Stomach (tissue), 9 donors: ENCODE measurements around the gene CDC42SE1. TPM values are rescaled to one million over a fixed set of nuclear protein-coding genes. Genes with fewer than 3 reads are reported as not detected.

Experiments used
- DNase-seq, 2 donors: peaks; one replicate each; pipeline versions ENCODE4 v3.0.0 to v3.0.0-alpha.2; 2013 to 2019
- H3K27ac ChIP-seq, 5 donors: fragments of 200-600 bp in 4 of 5; sonication (generic) in 4 of 5; one replicate each; pipeline ENCODE4 v1.5.1; 2013 to 2019; ENCODE audit warnings: mild to moderate bottlenecking in 1 of 5, moderate library complexity in 1 of 5
- H3K27me3 ChIP-seq, 3 donors: fragments of 200-600 bp; sonication (generic); one replicate each; pipeline ENCODE4 v1.5.1; 2017 to 2019; ENCODE audit warnings: mixed run types in 1 of 3
- H3K36me3 ChIP-seq, 4 donors: fragments of 200-600 bp; sonication (generic); 1 replicate in 3 of 4; 2 replicates in 1 of 4; pipeline ENCODE4 v1.5.1; 2016 to 2019
- H3K4me1 ChIP-seq, 4 donors: fragments of 200-600 bp; sonication (generic); one replicate each; pipeline ENCODE4 v1.5.1; 2016 to 2019
- H3K4me3 ChIP-seq, 4 donors: fragments of 200-600 bp; sonication (generic) in 3 of 4; one replicate each; pipeline ENCODE4 v1.5.1; 2016 to 2019; ENCODE audit warnings: mild to moderate bottlenecking in 1 of 4
- H3K9me3 ChIP-seq, 4 donors: fragments of 200-600 bp; sonication (generic); one replicate each; pipeline ENCODE4 v1.5.1; 2016 to 2019
- EP300 ChIP-seq: sonication (generic); formaldehyde crosslinking; IDR thresholded peaks from one replicate; pipeline ENCODE4 v1.6.1; 2017; ENCODE audit warnings: antibody characterized with exemption
- POLR2A ChIP-seq, 4 donors: fragments of 450-650 bp; IDR thresholded peaks; one replicate each; pipeline ENCODE4 v1.6.1; 2016; ENCODE audit warnings: antibody characterized with exemption in 4 of 4, control low read depth in 2 of 4, mild to moderate bottlenecking in 1 of 4, moderate library complexity in 1 of 4
- POLR2AphosphoS5 ChIP-seq, 3 donors: sonication (generic); formaldehyde crosslinking; IDR thresholded peaks; one replicate each; pipeline ENCODE4 v1.6.1; 2016; ENCODE audit warnings: antibody characterized with exemption in 3 of 3
- WGBS, 5 donors: extraction: QIAGEN DNeasy Blood & Tissue Kit in 3 of 5; methylation state at CpG; one replicate each; pipeline versions ENCODE4 v1.1.5 to v1.1.7; 2013 to 2018; 5-methylcytosine and 5-hydroxymethylcytosine counted together
- intact Hi-C: fragments of 100-400 bp; cut with DNase I; formaldehyde crosslinking; loops from one replicate; pipeline ENCODE4 v1.15.1; 2023; ENCODE audit warnings: low total_unique reads
- polyA plus RNA-seq, 3 donors: library from polyadenylated mRNA; stranded (reverse); fragments of 200-250 nt; gene quantifications; one replicate each; pipeline ENCODE4 v1.2.3, GENCODE V29; 2013
- small RNA-seq, 4 donors: library from RNA; depleted of rRNA; stranded (forward); fragments of <200 nt; gene quantifications; one replicate each; pipeline ENCODE3, GENCODE V24; 2016
- total RNA-seq, 5 donors: library from RNA; depleted of rRNA; stranded (reverse); fragments of >200 nt; gene quantifications; one replicate each; pipeline versions ENCODE4 v1.1.0 to v1.2.3, GENCODE V29; 2014 to 2016
- TF ChIP-seq, protein P1 (sequence below), 7 experiments: fragments of 450-650 bp in 4 of 7; fragments of 200-600 bp in 3 of 7; sonication (generic) in 3 of 7; IDR thresholded peaks; one replicate each; pipeline ENCODE4 v1.5.1; 2016 to 2019; ENCODE audit warnings: antibody characterized with exemption in 7 of 7, control low read depth in 2 of 7, mild to moderate bottlenecking in 1 of 7
- donor health status: healthy with polysubstance abuse.
- donor health status: Bipolar disorder and iron deficiency.
- donor health status: healthy.

CDC42SE1 gene
- total and polyA plus RNA-seq, 8 donors: 28.1 to 90.3 (median 48.1) TPM

DNA sequence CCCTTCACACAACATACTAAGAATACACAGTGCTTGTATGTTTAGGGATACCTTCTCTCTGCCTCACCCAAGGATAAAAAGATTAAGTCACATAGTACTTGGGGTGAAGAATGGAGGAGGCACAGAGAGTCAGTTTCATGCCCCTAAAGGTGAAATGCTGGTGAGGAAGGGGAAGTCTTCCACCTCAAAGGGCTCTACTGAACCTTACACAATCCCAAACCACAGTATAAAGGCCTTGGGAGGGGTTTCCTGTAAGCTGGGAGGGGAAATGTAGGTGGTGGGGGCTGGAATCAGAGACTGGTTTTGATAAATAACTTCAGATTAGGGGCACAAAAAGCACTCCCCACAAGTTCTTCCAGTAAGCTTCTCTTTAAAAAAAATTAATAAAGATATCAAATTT, 56.2 kb downstream of the CDC42SE1 start:
- intact Hi-C loops: no loop called here
- peak overlapping the region in 4 of 5 donors; percentile 31 to 92 (median 90) for H3K27ac ChIP-seq
- TF ChIP-seq POLR2AphosphoS5 (IDR thresholded peaks at IDR 0.05) (no peak), POLR2A (IDR thresholded peaks at IDR 0.05) (no peak), EP300 (no peak)
- TF ChIP-seq, protein P1, sequence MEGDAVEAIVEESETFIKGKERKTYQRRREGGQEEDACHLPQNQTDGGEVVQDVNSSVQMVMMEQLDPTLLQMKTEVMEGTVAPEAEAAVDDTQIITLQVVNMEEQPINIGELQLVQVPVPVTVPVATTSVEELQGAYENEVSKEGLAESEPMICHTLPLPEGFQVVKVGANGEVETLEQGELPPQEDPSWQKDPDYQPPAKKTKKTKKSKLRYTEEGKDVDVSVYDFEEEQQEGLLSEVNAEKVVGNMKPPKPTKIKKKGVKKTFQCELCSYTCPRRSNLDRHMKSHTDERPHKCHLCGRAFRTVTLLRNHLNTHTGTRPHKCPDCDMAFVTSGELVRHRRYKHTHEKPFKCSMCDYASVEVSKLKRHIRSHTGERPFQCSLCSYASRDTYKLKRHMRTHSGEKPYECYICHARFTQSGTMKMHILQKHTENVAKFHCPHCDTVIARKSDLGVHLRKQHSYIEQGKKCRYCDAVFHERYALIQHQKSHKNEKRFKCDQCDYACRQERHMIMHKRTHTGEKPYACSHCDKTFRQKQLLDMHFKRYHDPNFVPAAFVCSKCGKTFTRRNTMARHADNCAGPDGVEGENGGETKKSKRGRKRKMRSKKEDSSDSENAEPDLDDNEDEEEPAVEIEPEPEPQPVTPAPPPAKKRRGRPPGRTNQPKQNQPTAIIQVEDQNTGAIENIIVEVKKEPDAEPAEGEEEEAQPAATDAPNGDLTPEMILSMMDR (IDR thresholded peaks at IDR 0.05): no peak
- no peak for DNase-seq
- peaks cover 20 to 44% (median 42%) of the 10 kb centered on the region in 4 donors for H3K36me3 ChIP-seq
- H3K4me3 ChIP-seq: peak overlapping the region in 3 of 4 donors; percentile 58 to 72 (median 60)
- no peaks in the 10 kb centered on the region for H3K27me3 ChIP-seq
- H3K9me3 ChIP-seq: no peaks in the 10 kb centered on the region
- peaks cover 29 to 70% (median 54%) of the 10 kb centered on the region in 4 donors for H3K4me1 ChIP-seq

GRCh38 chr1:151002611-151003010, 56.8 kb downstream of the CDC42SE1 start:
- H3K4me1 ChIP-seq: peaks cover 25 to 65% (median 50%) of the 10 kb centered on the region in 4 donors
- no peaks in the 10 kb centered on the region for H3K9me3 ChIP-seq
- 14 to 28% (median 20%) methylated on average over 2 of the region's 2 CpGs for WGBS, 5 donors
- H3K27ac ChIP-seq: peak overlapping the region in 4 of 5 donors; percentile 31 to 92 (median 90)
- peak overlapping the region in 2 of 4 donors; percentile 58 to 72 for H3K4me3 ChIP-seq
- no peaks in the 10 kb centered on the region for H3K27me3 ChIP-seq
- TF ChIP-seq, protein P1 (IDR thresholded peaks at IDR 0.05): no peak
- TF ChIP-seq EP300 (no peak), POLR2A (IDR thresholded peaks at IDR 0.05) (no peak), POLR2AphosphoS5 (IDR thresholded peaks at IDR 0.05) (no peak)
- peaks cover 25 to 50% (median 48%) of the 10 kb centered on the region in 4 donors for H3K36me3 ChIP-seq
- intact Hi-C loops: no loop called here
- DNase-seq: peak in 1 of 2 donors; percentile 35

GRCh38 chr1:151002051-151002450, 57.4 kb downstream of the CDC42SE1 start:
- intact Hi-C loops: no loop called here
- peaks cover 19 to 60% (median 45%) of the 10 kb centered on the region in 4 donors for H3K4me1 ChIP-seq
- 76 to 87% (median 84%) methylated on average over 3 of the region's 3 CpGs for WGBS, 5 donors
- H3K27ac ChIP-seq: peak overlapping the region in 2 of 5 donors; percentile 89 to 92
- TF ChIP-seq, protein P1 (IDR thresholded peaks at IDR 0.05): no peak
- TF ChIP-seq EP300 (no peak), POLR2A (IDR thresholded peaks at IDR 0.05) (no peak), POLR2AphosphoS5 (IDR thresholded peaks at IDR 0.05) (no peak)
- DNase-seq: no peak
- H3K27me3 ChIP-seq: no peaks in the 10 kb centered on the region
- H3K9me3 ChIP-seq: no peaks in the 10 kb centered on the region
- H3K36me3 ChIP-seq: peaks cover 31 to 55% (median 53%) of the 10 kb centered on the region in 4 donors
- H3K4me3 ChIP-seq: peak overlapping the region in 1 of 4 donors; percentile 58

DNA sequence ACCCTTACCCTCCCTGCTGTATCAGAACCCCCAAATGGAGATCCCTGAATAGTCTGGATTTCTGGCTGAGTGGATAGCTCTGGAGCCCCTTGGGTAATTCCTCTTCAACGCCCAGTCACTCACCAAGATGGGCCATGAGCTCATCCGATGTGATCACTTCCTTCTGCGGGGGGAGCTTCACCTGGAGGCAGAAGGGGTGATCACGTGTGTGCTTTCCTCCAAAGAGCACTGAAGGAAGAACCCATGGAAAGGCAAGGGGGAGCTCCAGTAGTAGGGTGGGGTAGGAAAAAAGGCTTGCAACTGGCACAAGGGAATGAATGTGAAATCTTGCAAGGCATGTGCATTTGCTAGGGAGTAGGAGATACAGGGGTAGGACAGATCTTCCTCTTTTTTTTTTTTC, 57.8 kb downstream of the CDC42SE1 start:
- Histone ChIP-seq H3K27me3 (no peaks in the 10 kb centered on the region), H3K4me3 (no peak overlapping the region), H3K9me3 (no peaks in the 10 kb centered on the region), H3K36me3 (peaks cover 33 to 60% (median 58%) of the 10 kb centered on the region in 4 donors), H3K27ac (peak overlapping the region in 2 of 5 donors; percentile 89 to 92), H3K4me1 (peaks cover 16 to 56% (median 42%) of the 10 kb centered on the region in 4 donors)
- intact Hi-C loops: no loop called here
- 73 to 88% (median 80%) methylated on average over 4 of the region's 4 CpGs for WGBS, 5 donors
- TF ChIP-seq POLR2AphosphoS5 (IDR thresholded peaks at IDR 0.05): no peak
- no peak for TF ChIP-seq POLR2A (IDR thresholded peaks at IDR 0.05)
- no peak for TF ChIP-seq EP300
- TF ChIP-seq, protein P1 (IDR thresholded peaks at IDR 0.05): no peak
- DNase-seq: no peak

Small RNA genes lying within 50 kb of the gene (small RNA-seq; reads per million reads assigned to genes)
- 0 reads per million in 4 donors for gene RNU6-884P

Other genes starting within 250 kb of the CDC42SE1 start
- 10 to 100 TPM; 23.8 to 64.7 (median 53.1) TPM for gene ARNT, start 183.0 kb downstream of the CDC42SE1 start, total RNA-seq
- gene ARNT, start 183.0 kb downstream of the CDC42SE1 start, polyA plus RNA-seq: 10 to 100 TPM in 2 of 3 donors, 1 to 10 TPM in 1; 8.9 to 20.2 (median 19.7) TPM
- not detected for gene CTXND2, start 172.5 kb downstream of the CDC42SE1 start, total RNA-seq
- gene CTXND2, start 172.5 kb downstream of the CDC42SE1 start, polyA plus RNA-seq: not detected
- gene SETDB1, start 133.3 kb downstream of the CDC42SE1 start, total RNA-seq: 10 to 100 TPM; 25.4 to 77.3 (median 56.0) TPM
- gene SETDB1, start 133.3 kb downstream of the CDC42SE1 start, polyA plus RNA-seq: 10 to 100 TPM; 13.8 to 19.6 (median 17.3) TPM
- 100 to 1,000 TPM in 2 of 5 donors, 10 to 100 TPM in 3; 24.9 to 117 (median 76.0) TPM for gene CERS2, start 84.8 kb downstream of the CDC42SE1 start, total RNA-seq
- 100 to 1,000 TPM; 101 to 125 (median 114) TPM for gene CERS2, start 84.8 kb downstream of the CDC42SE1 start, polyA plus RNA-seq
- gene ANXA9, start 77.3 kb downstream of the CDC42SE1 start, total RNA-seq: not detected
- under 1 TPM; 0.44 to 0.63 (median 0.46) TPM for gene ANXA9, start 77.3 kb downstream of the CDC42SE1 start, polyA plus RNA-seq
- 10 to 100 TPM; 19.1 to 60.0 (median 40.6) TPM for gene MINDY1, start 52.7 kb downstream of the CDC42SE1 start, total RNA-seq
- gene MINDY1, start 52.7 kb downstream of the CDC42SE1 start, polyA plus RNA-seq: 10 to 100 TPM in 2 of 3 donors, 1 to 10 TPM in 1; 9.8 to 18.8 (median 16.1) TPM
- 100 to 1,000 TPM in 1 of 5 donors, 10 to 100 TPM in 3, 1 to 10 TPM in 1; 2.9 to 118 (median 21.2) TPM for gene PRUNE1, start 51.2 kb downstream of the CDC42SE1 start, total RNA-seq
- 10 to 100 TPM; 10.8 to 12.7 (median 11.7) TPM for gene PRUNE1, start 51.2 kb downstream of the CDC42SE1 start, polyA plus RNA-seq
- gene BNIPL, start 23.0 kb downstream of the CDC42SE1 start, total RNA-seq: 1 to 10 TPM in 1 of 5 donors, not detected in 4; 1.3 TPM
- 10 to 100 TPM in 1 of 3 donors, under 1 TPM in 1, not detected in 1; 0.25 to 35.1 TPM for gene BNIPL, start 23.0 kb downstream of the CDC42SE1 start, polyA plus RNA-seq
- 1 to 10 TPM in 4 of 5 donors, under 1 TPM in 1; 0.73 to 6.4 (median 3.5) TPM for gene C1orf56, start 11.9 kb downstream of the CDC42SE1 start, total RNA-seq
- 1 to 10 TPM; 2.4 to 6.0 (median 2.5) TPM for gene C1orf56, start 11.9 kb downstream of the CDC42SE1 start, polyA plus RNA-seq
- 10 to 100 TPM in 1 of 5 donors, 1 to 10 TPM in 1, under 1 TPM in 1, not detected in 2; 0.72 to 14.0 (median 3.1) TPM for gene MLLT11, start 775 bp upstream of the CDC42SE1 start, total RNA-seq
- 1 to 10 TPM; 1.1 to 2.4 (median 1.4) TPM for gene MLLT11, start 775 bp upstream of the CDC42SE1 start, polyA plus RNA-seq
- gene GABPB2, start 11.1 kb upstream of the CDC42SE1 start, total RNA-seq: 10 to 100 TPM in 2 of 5 donors, 1 to 10 TPM in 3; 5.2 to 52.2 (median 8.8) TPM
- gene GABPB2, start 11.1 kb upstream of the CDC42SE1 start, polyA plus RNA-seq: 1 to 10 TPM; 3.9 to 5.4 (median 4.3) TPM
- gene SEMA6C, start 87.0 kb upstream of the CDC42SE1 start, total RNA-seq: 10 to 100 TPM in 2 of 5 donors, 1 to 10 TPM in 3; 4.4 to 12.3 (median 8.1) TPM
- 10 to 100 TPM in 2 of 3 donors, 1 to 10 TPM in 1; 7.1 to 13.9 (median 13.0) TPM for gene SEMA6C, start 87.0 kb upstream of the CDC42SE1 start, polyA plus RNA-seq
- gene TNFAIP8L2, start 97.0 kb upstream of the CDC42SE1 start, total RNA-seq: 10 to 100 TPM in 2 of 5 donors, 1 to 10 TPM in 1, not detected in 2; 2.0 to 19.4 (median 15.2) TPM
- 1 to 10 TPM; 3.2 to 9.5 (median 4.1) TPM for gene TNFAIP8L2, start 97.0 kb upstream of the CDC42SE1 start, polyA plus RNA-seq
- 10 to 100 TPM in 1 of 5 donors, 1 to 10 TPM in 4; 1.7 to 10.3 (median 4.5) TPM for gene LYSMD1, start 106.3 kb upstream of the CDC42SE1 start, total RNA-seq
- gene LYSMD1, start 106.3 kb upstream of the CDC42SE1 start, polyA plus RNA-seq: 1 to 10 TPM; 4.0 to 5.3 (median 4.7) TPM
- gene SCNM1, start 106.5 kb upstream of the CDC42SE1 start, total RNA-seq: 10 to 100 TPM in 3 of 5 donors, 1 to 10 TPM in 2; 4.5 to 57.8 (median 12.0) TPM
- gene SCNM1, start 106.5 kb upstream of the CDC42SE1 start, polyA plus RNA-seq: 10 to 100 TPM; 35.2 to 66.3 (median 64.5) TPM
- not detected for gene TMOD4, start 116.4 kb upstream of the CDC42SE1 start, total RNA-seq
- gene TMOD4, start 116.4 kb upstream of the CDC42SE1 start, polyA plus RNA-seq: 1 to 10 TPM in 1 of 3 donors, not detected in 2; 1.2 TPM
- gene VPS72, start 130.6 kb upstream of the CDC42SE1 start, total RNA-seq: 10 to 100 TPM; 19.1 to 61.6 (median 32.1) TPM
- gene VPS72, start 130.6 kb upstream of the CDC42SE1 start, polyA plus RNA-seq: 10 to 100 TPM; 27.8 to 32.6 (median 30.2) TPM
- 100 to 1,000 TPM in 2 of 5 donors, 10 to 100 TPM in 3; 36.8 to 156 (median 94.6) TPM for gene PIP5K1A, start 138.9 kb upstream of the CDC42SE1 start, total RNA-seq
- gene PIP5K1A, start 138.9 kb upstream of the CDC42SE1 start, polyA plus RNA-seq: 10 to 100 TPM in 2 of 3 donors, 1 to 10 TPM in 1; 8.4 to 13.4 (median 11.4) TPM
- gene PSMD4, start 195.1 kb upstream of the CDC42SE1 start, total RNA-seq: 100 to 1,000 TPM in 2 of 5 donors, 10 to 100 TPM in 3; 81.3 to 220 (median 83.2) TPM
- gene PSMD4, start 195.1 kb upstream of the CDC42SE1 start, polyA plus RNA-seq: 100 to 1,000 TPM; 126 to 234 (median 176) TPM
- gene ZNF687, start 222.7 kb upstream of the CDC42SE1 start, total RNA-seq: 10 to 100 TPM; 11.9 to 59.6 (median 19.3) TPM
- gene ZNF687, start 222.7 kb upstream of the CDC42SE1 start, polyA plus RNA-seq: 10 to 100 TPM in 1 of 3 donors, 1 to 10 TPM in 2; 6.8 to 10.8 (median 7.3) TPM